Neural progenitor cell (in vitro differentiated cells): ENCODE results near the gene UBR4. TPM values are rescaled to one million over a fixed set of nuclear protein-coding genes. Genes with fewer than 3 reads are reported as not detected.

ENCODE experiments used
- DNase-seq: peaks from one replicate; pipeline ENCODE4 v3.0.0-alpha.2; 2016; ENCODE audit warnings: low spot score
- H2AFZ ChIP-seq: fragments of 200-600 bp; sonication (generic); replicated peaks from 2 replicates; pipeline ENCODE4 v1.6.1; 2016; ENCODE audit warnings: antibody characterized with exemption
- H3F3A ChIP-seq: fragments of 200-600 bp; sonication (generic); 2 replicates; pipeline ENCODE4 v1.6.1; 2016; ENCODE audit warnings: antibody characterized with exemption, low read depth
- H3K27ac ChIP-seq: fragments of 200-600 bp; sonication (generic); 2 replicates; pipeline ENCODE4 v1.5.1; 2016; ENCODE audit warnings: mild to moderate bottlenecking
- H3K27me3 ChIP-seq: fragments of 200-600 bp; sonication (generic); 2 replicates; pipeline ENCODE4 v1.6.1; 2016; ENCODE audit warnings: mild to moderate bottlenecking, moderate library complexity
- H3K36me3 ChIP-seq: fragments of 200-600 bp; sonication (generic); 2 replicates; pipeline ENCODE4 v1.5.1; 2016
- H3K4me1 ChIP-seq: fragments of 200-600 bp; sonication (generic); 2 replicates; pipeline ENCODE4 v1.6.1; 2016; ENCODE audit warnings: mixed run types
- H3K4me2 ChIP-seq: fragments of 200-600 bp; sonication (generic); 2 replicates; pipeline ENCODE4 v1.6.1; 2016
- H3K4me3 ChIP-seq: fragments of 200-600 bp; sonication (generic); 2 replicates; pipeline ENCODE4 v1.5.1; 2016
- H3K79me2 ChIP-seq: fragments of 200-600 bp; sonication (generic); 2 replicates; pipeline ENCODE4 v1.6.1; 2016; ENCODE audit warnings: low read depth
- H3K9ac ChIP-seq: fragments of 200-600 bp; sonication (generic); 2 replicates; pipeline ENCODE4 v1.6.1; 2016
- H3K9me3 ChIP-seq: fragments of 200-600 bp; sonication (generic); 2 replicates; pipeline ENCODE4 v1.5.1; 2016; ENCODE audit warnings: low read depth
- H4K20me1 ChIP-seq: fragments of 200-600 bp; sonication (generic); 2 replicates; pipeline ENCODE4 v1.6.1; 2016; ENCODE audit warnings: low read depth
- H3K27ac Mint-ChIP-seq: 3 replicates; pipeline ENCODE4 v1.8.0; 2021; ENCODE audit warnings: mixed read lengths
- H3K27me3 Mint-ChIP-seq: 2 replicates; pipeline ENCODE4 v1.8.0; 2022; ENCODE audit warnings: low read depth, mild to moderate bottlenecking, inconsistent platforms, moderate library complexity, mixed read lengths; ENCODE audit not compliant: insufficient read depth
- H3K36me3 Mint-ChIP-seq: 3 replicates; pipeline ENCODE4 v1.8.0; 2021; ENCODE audit warnings: mixed read lengths
- H3K4me1 Mint-ChIP-seq: 3 replicates; pipeline ENCODE4 v1.8.0; 2021; ENCODE audit warnings: mixed read lengths
- H3K4me3 Mint-ChIP-seq: 3 replicates; pipeline ENCODE4 v1.8.0; 2021; ENCODE audit warnings: mild to moderate bottlenecking, moderate library complexity, mixed read lengths
- H3K9me3 Mint-ChIP-seq: 3 replicates; pipeline ENCODE4 v1.8.0; 2020; ENCODE audit warnings: mixed read lengths
- EZH2 ChIP-seq: fragments of 200-600 bp; sonication (generic); IDR thresholded peaks from 2 replicates; pipeline ENCODE4 v1.6.1; 2017; ENCODE audit warnings: antibody characterized with exemption, mild to moderate bottlenecking, moderate library complexity
- EZH2phosphoT487 ChIP-seq: fragments of 200-600 bp; sonication (generic); IDR thresholded peaks from 2 replicates; pipeline ENCODE4 v1.6.1; 2017; ENCODE audit warnings: antibody characterized with exemption
- total RNA-seq: library from RNA; depleted of rRNA; stranded (reverse); fragments of >200 nt; gene quantifications from 2 replicates; pipeline ENCODE4 v1.2.3, GENCODE V29; 2015; ENCODE audit warnings: low replicate concordance
- TF ChIP-seq, protein P1 (sequence below): fragments of 200-600 bp; sonication (generic); IDR thresholded peaks from 2 replicates; pipeline ENCODE4 v1.5.1; 2017; ENCODE audit warnings: antibody characterized with exemption, mild to moderate bottlenecking

The UBR4 gene
- total RNA-seq, 1 donor from 2014 or later, result 71.2 TPM

DNA sequence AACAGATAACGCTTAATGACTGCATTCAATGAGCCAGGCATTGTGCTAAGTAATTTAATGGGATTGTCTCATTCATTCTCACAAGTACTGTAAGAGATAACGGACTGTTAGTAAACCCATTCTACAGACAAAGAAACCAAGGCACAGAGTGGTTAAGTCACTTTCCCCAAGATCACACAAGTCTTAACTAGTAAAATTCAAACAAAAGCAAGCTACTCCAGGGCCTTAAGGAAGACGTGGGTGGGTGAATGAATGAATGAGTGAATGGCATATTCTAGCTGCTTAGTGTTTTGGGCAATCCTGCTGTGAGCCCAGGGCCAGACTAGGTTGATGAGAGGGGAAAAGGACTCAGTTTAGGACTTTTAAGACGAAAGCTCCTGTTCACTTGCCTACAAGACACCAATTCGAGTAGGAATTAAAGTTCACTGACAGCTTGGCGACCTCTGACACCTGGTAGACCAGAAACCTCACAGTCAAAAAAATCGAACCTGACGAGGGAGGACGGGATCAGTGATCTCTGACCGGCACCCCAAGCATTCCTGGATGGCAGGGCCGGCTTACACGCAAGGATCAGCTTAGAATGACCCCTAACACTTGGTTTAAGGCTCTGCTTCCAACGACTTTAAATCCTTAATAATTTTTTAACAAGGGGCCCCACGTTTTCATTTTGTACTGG lies 40.7 kb upstream of the UBR4 start:
- Histone ChIP-seq H3F3A (peaks cover 3% of the 10 kb centered on the region), H3K27ac (no peak overlapping the region), H3K4me1 (peaks cover 20% of the 10 kb centered on the region), H3K27me3 (no peaks in the 10 kb centered on the region), H3K9ac (peak overlapping the region; percentile 92), H3K9me3 (no peaks in the 10 kb centered on the region), H3K36me3 (no peaks in the 10 kb centered on the region), H2AFZ (peak overlapping the region; percentile 78), H3K4me3 (peak overlapping the region; percentile 95), H4K20me1 (peaks cover 24% of the 10 kb centered on the region), H3K79me2 (peaks cover 99% of the 10 kb centered on the region), H3K4me2 (peak overlapping the region; percentile 96)
- Mint-ChIP-seq H3K4me3 (peak overlapping the region; percentile 100), H3K27me3 (no peaks in the 10 kb centered on the region), H3K36me3 (no peaks in the 10 kb centered on the region), H3K9me3 (no peaks in the 10 kb centered on the region), H3K27ac (peak overlapping the region; percentile 98), H3K4me1 (peaks cover 20% of the 10 kb centered on the region)
- no peak for TF ChIP-seq EZH2phosphoT487
- TF ChIP-seq EZH2, result no peak
- TF ChIP-seq, protein P1, sequence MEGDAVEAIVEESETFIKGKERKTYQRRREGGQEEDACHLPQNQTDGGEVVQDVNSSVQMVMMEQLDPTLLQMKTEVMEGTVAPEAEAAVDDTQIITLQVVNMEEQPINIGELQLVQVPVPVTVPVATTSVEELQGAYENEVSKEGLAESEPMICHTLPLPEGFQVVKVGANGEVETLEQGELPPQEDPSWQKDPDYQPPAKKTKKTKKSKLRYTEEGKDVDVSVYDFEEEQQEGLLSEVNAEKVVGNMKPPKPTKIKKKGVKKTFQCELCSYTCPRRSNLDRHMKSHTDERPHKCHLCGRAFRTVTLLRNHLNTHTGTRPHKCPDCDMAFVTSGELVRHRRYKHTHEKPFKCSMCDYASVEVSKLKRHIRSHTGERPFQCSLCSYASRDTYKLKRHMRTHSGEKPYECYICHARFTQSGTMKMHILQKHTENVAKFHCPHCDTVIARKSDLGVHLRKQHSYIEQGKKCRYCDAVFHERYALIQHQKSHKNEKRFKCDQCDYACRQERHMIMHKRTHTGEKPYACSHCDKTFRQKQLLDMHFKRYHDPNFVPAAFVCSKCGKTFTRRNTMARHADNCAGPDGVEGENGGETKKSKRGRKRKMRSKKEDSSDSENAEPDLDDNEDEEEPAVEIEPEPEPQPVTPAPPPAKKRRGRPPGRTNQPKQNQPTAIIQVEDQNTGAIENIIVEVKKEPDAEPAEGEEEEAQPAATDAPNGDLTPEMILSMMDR, result no peak
- peak; percentile 53 for DNase-seq

GRCh38 chr1:19240673-19241538 lies 30.8 kb upstream of the UBR4 start:
- no peaks in the 10 kb centered on the region for H3K9me3 ChIP-seq
- peaks cover 8% of the 10 kb centered on the region for H3K79me2 ChIP-seq
- H3K9ac ChIP-seq, result no peak overlapping the region
- no peak overlapping the region for H2AFZ ChIP-seq
- no peaks in the 10 kb centered on the region for H3K4me1 ChIP-seq
- Mint-ChIP-seq H3K27me3 (peaks cover 7% of the 10 kb centered on the region), H3K4me3 (no peak overlapping the region), H3K9me3 (no peaks in the 10 kb centered on the region), H3K27ac (peak overlapping the region; percentile 51), H3K36me3 (peaks cover 25% of the 10 kb centered on the region), H3K4me1 (no peaks in the 10 kb centered on the region)
- H3F3A ChIP-seq, result no peaks in the 10 kb centered on the region
- no peak for TF ChIP-seq EZH2phosphoT487
- no peak for TF ChIP-seq EZH2
- TF ChIP-seq, protein P1, result peak; percentile 94
- no peak overlapping the region for H3K4me2 ChIP-seq
- H4K20me1 ChIP-seq, result peaks cover 14% of the 10 kb centered on the region
- peak; percentile 54 for DNase-seq
- H3K36me3 ChIP-seq, result peaks cover 5% of the 10 kb centered on the region
- no peaks in the 10 kb centered on the region for H3K27me3 ChIP-seq
- H3K4me3 ChIP-seq, result no peak overlapping the region
- H3K27ac ChIP-seq, result no peak overlapping the region

GRCh38 chr1:19239876-19240275 lies 29.8 kb upstream of the UBR4 start:
- Histone ChIP-seq H3K9me3 (no peaks in the 10 kb centered on the region), H3F3A (no peaks in the 10 kb centered on the region), H4K20me1 (peaks cover 14% of the 10 kb centered on the region), H3K4me3 (no peak overlapping the region), H3K4me1 (no peaks in the 10 kb centered on the region), H2AFZ (no peak overlapping the region), H3K79me2 (peaks cover 5% of the 10 kb centered on the region), H3K36me3 (peaks cover 5% of the 10 kb centered on the region), H3K27me3 (no peaks in the 10 kb centered on the region), H3K9ac (no peak overlapping the region), H3K4me2 (no peak overlapping the region), H3K27ac (no peak overlapping the region)
- H3K27ac Mint-ChIP-seq, result no peak overlapping the region
- DNase-seq, result no peak
- H3K4me1 Mint-ChIP-seq, result no peaks in the 10 kb centered on the region
- no peaks in the 10 kb centered on the region for H3K9me3 Mint-ChIP-seq
- H3K27me3 Mint-ChIP-seq, result peaks cover 9% of the 10 kb centered on the region
- no peak for TF ChIP-seq EZH2phosphoT487
- TF ChIP-seq EZH2, result no peak
- TF ChIP-seq, protein P1, result no peak
- peaks cover 25% of the 10 kb centered on the region for H3K36me3 Mint-ChIP-seq
- no peak overlapping the region for H3K4me3 Mint-ChIP-seq
